CD8-positive, alpha-beta memory T cell (primary cell): ENCODE data around the gene TRPM6. TPM values are rescaled to one million over a fixed set of nuclear protein-coding genes. Genes with fewer than 3 reads are reported as not detected.

Source experiments
- CTCF ChIA-PET: fragments of 350-600 bp; sonication (Branson Sonifier 250); formaldehyde crosslinking; loops from one replicate; lab custom pipeline; 2021; ENCODE audit warnings: antibody characterized with exemption; lab: Charles Lee
- POLR2A ChIA-PET: fragments of 350-600 bp; sonication (Branson Sonifier 250); formaldehyde crosslinking; loops from one replicate; lab custom pipeline; 2021; ENCODE audit warnings: antibody characterized with exemption; lab: Charles Lee
- DNase-seq, 5 donors: peaks; one replicate each; pipeline versions ENCODE4 v3.0.0 to v3.0.0-alpha.2; 2020 to 2022; ENCODE audit warnings: mixed read lengths in 1 of 5
- H3K27ac ChIP-seq: one replicate; pipeline ENCODE4 v1.7.0; 2013; ENCODE audit warnings: low read depth, mild to moderate bottlenecking, low read length, moderate library complexity
- H3K27me3 ChIP-seq: 2 replicates; pipeline ENCODE4 v1.7.0; 2013; ENCODE audit warnings: low read length, mild to moderate bottlenecking; ENCODE audit not compliant: insufficient read depth, poor library complexity, severe bottlenecking
- H3K36me3 ChIP-seq: 2 replicates; pipeline ENCODE4 v1.7.0; 2013; ENCODE audit warnings: mild to moderate bottlenecking, low read length, moderate library complexity; ENCODE audit not compliant: insufficient read depth
- H3K4me1 ChIP-seq: 2 replicates; pipeline ENCODE4 v1.7.0; 2013; ENCODE audit warnings: mild to moderate bottlenecking, low read length, moderate library complexity; ENCODE audit not compliant: insufficient read depth
- H3K4me3 ChIP-seq: 2 replicates; pipeline ENCODE4 v1.7.0; 2013; ENCODE audit warnings: mild to moderate bottlenecking, low read length
- H3K9me3 ChIP-seq: 2 replicates; pipeline ENCODE4 v1.7.0; 2013; ENCODE audit warnings: mild to moderate bottlenecking, low read length
- H3K27ac Mint-ChIP-seq, 8 donors: one replicate each; pipeline ENCODE4 v1.8.0; 2020 to 2021; ENCODE audit warnings: mixed read lengths in 8 of 8, mild to moderate bottlenecking in 6 of 8, inconsistent platforms in 3 of 8, moderate library complexity in 3 of 8
- H3K27me3 Mint-ChIP-seq, 2 donors: one replicate each; pipeline ENCODE4 v1.8.0; 2020 to 2021; ENCODE audit warnings: mixed read lengths in 2 of 2, mild to moderate bottlenecking in 1 of 2, moderate library complexity in 1 of 2
- H3K36me3 Mint-ChIP-seq, 3 donors: one replicate each; pipeline ENCODE4 v1.8.0; 2020 to 2021; ENCODE audit warnings: mixed read lengths in 3 of 3, inconsistent platforms in 1 of 3, mild to moderate bottlenecking in 1 of 3
- H3K4me1 Mint-ChIP-seq, 3 donors: one replicate each; pipeline ENCODE4 v1.8.0; 2020 to 2021; ENCODE audit warnings: mixed read lengths in 3 of 3, inconsistent platforms in 1 of 3, mild to moderate bottlenecking in 1 of 3
- H3K4me3 Mint-ChIP-seq, 7 donors: one replicate each; pipeline ENCODE4 v1.8.0; 2020 to 2021; ENCODE audit warnings: mixed read lengths in 7 of 7, mild to moderate bottlenecking in 6 of 7, moderate library complexity in 4 of 7, inconsistent platforms in 2 of 7
- H3K9me3 Mint-ChIP-seq, 5 donors: one replicate each; pipeline ENCODE4 v1.8.0; 2020 to 2022; ENCODE audit warnings: mixed read lengths in 5 of 5, mild to moderate bottlenecking in 3 of 5, moderate library complexity in 2 of 5, inconsistent platforms in 1 of 5
- polyA plus RNA-seq: library from polyadenylated mRNA; unstranded; fragments of 300-500 nt; fragmentation: Illumina TruSeq; gene quantifications from one replicate; pipeline ENCODE4 v1.2.3, GENCODE V29; 2021
- total RNA-seq, 2 experiments: library from RNA; stranded (reverse); gene quantifications; one replicate each; pipeline ENCODE4 v1.2.3, GENCODE V29; 2021

Gene TRPM6
- not detected for total RNA-seq
- not detected for polyA plus RNA-seq

- peak within 1 kb of the TSS; percentile 4 for H3K4me3 ChIP-seq
- peaks cover 13% of the 10 kb centered on the region for H3K27me3 ChIP-seq
- Mint-ChIP-seq H3K9me3 (peaks cover 3 to 7% (median 6%) of the 10 kb centered on the region in 5 donors), H3K4me3 (peak within 1 kb of the TSS; percentile 62 to 87 (median 82)), H3K27ac (peak within 1 kb of the TSS in 1 of 8 donors; percentile 30), H3K36me3 (peaks cover 0 to 10% (median 0%) of the 10 kb centered on the region in 3 donors), H3K4me1 (peaks cover 10 to 20% (median 17%) of the 10 kb centered on the region in 3 donors), H3K27me3 (peaks cover 28 to 60% of the 10 kb centered on the region in 2 donors)
- ChIA-PET CTCF (no interaction called here), POLR2A (no interaction called here)
- no peaks in the 10 kb centered on the region for H3K9me3 ChIP-seq
- no peaks in the 10 kb centered on the region for H3K36me3 ChIP-seq
- peak in 2 of 5 donors; percentile 11 to 13 for DNase-seq
- no peak within 1 kb of the TSS for H3K27ac ChIP-seq
- peaks cover 7% of the 10 kb centered on the region for H3K4me1 ChIP-seq
Observed at GRCh38 chr9:74887041-74887980, at the start of gene TRPM6. Gene TRPM6, minus strand, starts transcription at chr9:74887921. Its CDS starts 65 bp downstream, at chr9:74887856.

DNA sequence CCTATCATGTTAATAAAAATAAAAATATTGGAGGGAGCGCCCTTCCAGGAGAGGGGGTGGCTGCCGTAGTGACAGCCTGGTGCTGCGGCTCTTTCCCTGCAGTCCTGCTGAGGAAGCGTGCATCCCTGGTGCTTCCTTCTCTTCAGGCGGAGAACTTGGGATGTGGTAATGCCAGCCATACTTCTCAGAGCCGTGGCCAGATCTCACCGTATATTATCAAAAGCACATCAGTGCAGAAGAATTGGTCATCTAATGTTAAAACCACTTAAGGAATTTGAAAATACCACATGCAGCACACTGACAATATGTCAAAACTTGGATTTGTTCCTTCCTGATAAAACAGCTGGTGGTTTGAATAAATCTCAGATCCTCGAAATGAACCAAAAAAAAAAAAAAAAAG lies 47.3 kb upstream of the TRPM6 start:
- no peak overlapping the region for H3K27ac ChIP-seq
- peaks cover 0 to 8% (median 0%) of the 10 kb centered on the region in 3 donors for H3K36me3 Mint-ChIP-seq
- ChIA-PET POLR2A (no interaction called here), CTCF (no interaction called here)
- H3K27me3 ChIP-seq, result no peaks in the 10 kb centered on the region
- H3K36me3 ChIP-seq, result no peaks in the 10 kb centered on the region
- no peak overlapping the region for H3K27ac Mint-ChIP-seq
- peaks cover 2 to 8% (median 5%) of the 10 kb centered on the region in 5 donors for H3K9me3 Mint-ChIP-seq
- DNase-seq, result no peak
- no peaks in the 10 kb centered on the region for H3K4me1 Mint-ChIP-seq
- H3K4me3 Mint-ChIP-seq, result no peak overlapping the region
- H3K4me1 ChIP-seq, result no peaks in the 10 kb centered on the region
- H3K27me3 Mint-ChIP-seq, result peaks cover 10 to 14% of the 10 kb centered on the region in 2 donors
- H3K9me3 ChIP-seq, result no peaks in the 10 kb centered on the region
- no peak overlapping the region for H3K4me3 ChIP-seq

DNA sequence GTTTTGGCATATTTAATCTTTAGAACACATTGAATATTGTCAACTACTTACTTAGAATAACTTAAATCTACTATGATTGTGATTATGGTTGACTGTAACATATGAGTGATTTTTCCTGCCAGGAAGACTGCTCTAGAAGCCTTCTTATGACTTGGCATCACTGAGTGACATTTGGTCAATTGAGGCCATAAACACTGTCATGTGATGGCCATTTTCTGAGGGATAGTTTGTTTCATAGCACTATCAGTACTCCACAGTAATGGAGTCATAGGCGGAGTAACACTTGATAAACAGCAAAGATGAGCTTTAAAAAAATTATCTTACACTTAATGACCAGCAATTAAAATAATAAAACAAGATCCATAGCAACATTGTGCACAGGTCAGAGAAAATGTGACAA lies 34.0 kb upstream of the TRPM6 start:
- DNase-seq, result no peak
- Mint-ChIP-seq H3K4me1 (no peaks in the 10 kb centered on the region), H3K9me3 (no peaks in the 10 kb centered on the region), H3K4me3 (no peak overlapping the region), H3K27ac (no peak overlapping the region), H3K36me3 (no peaks in the 10 kb centered on the region), H3K27me3 (peaks cover under 1 to 4% of the 10 kb centered on the region in 2 donors)
- Histone ChIP-seq H3K27me3 (no peaks in the 10 kb centered on the region), H3K9me3 (no peaks in the 10 kb centered on the region), H3K4me1 (no peaks in the 10 kb centered on the region), H3K27ac (no peak overlapping the region), H3K36me3 (no peaks in the 10 kb centered on the region), H3K4me3 (no peak overlapping the region)
- ChIA-PET POLR2A (no interaction called here), CTCF (no interaction called here)

DNA sequence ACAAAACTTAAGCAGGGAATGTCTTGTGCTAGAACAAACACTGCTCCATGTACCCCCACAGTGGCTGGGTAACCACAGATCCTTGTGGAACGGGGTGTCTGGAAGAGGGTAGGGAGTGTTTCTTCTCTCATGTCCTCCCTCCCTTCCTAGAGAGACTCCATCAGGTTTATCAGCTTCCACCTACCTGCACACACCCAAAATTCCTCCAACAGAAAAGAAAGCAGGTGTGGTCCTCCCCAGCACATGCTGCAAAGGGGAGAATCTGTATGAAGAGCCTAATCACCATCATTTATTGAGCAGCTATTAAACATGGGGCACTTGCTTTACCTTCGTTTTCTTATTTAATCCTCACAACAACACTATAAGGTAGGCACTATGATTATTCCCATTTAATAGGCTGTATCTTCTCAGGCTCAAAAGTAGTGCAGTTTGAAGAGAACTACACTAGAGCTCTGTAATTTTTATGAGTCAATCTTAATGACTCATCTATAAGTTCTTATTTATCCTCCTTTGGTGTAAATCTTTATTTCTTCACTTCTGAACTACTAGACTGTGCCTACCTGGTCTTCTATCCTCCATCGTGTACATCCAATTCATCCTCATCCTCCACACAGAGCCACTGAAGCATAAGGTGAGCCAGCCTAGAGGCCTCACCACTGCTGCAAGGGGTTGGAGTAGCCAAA lies 33.4 kb upstream of the TRPM6 start:
- DNase-seq, result no peak
- ChIA-PET CTCF (no interaction called here), POLR2A (no interaction called here)
- Mint-ChIP-seq H3K27me3 (peaks cover 0 to 4% of the 10 kb centered on the region in 2 donors), H3K4me3 (no peak overlapping the region), H3K4me1 (no peaks in the 10 kb centered on the region), H3K27ac (no peak overlapping the region), H3K36me3 (no peaks in the 10 kb centered on the region), H3K9me3 (no peaks in the 10 kb centered on the region)
- no peaks in the 10 kb centered on the region for H3K27me3 ChIP-seq
- H3K36me3 ChIP-seq, result no peaks in the 10 kb centered on the region
- H3K27ac ChIP-seq, result no peak overlapping the region
- no peaks in the 10 kb centered on the region for H3K9me3 ChIP-seq
- H3K4me3 ChIP-seq, result no peak overlapping the region
- H3K4me1 ChIP-seq, result no peaks in the 10 kb centered on the region

GRCh38 chr9:74910036-74910435 lies 22.3 kb upstream of the TRPM6 start:
- POLR2A ChIA-PET, result no interaction called here
- no peak overlapping the region for H3K4me3 Mint-ChIP-seq
- CTCF ChIA-PET, result no interaction called here

DNA sequence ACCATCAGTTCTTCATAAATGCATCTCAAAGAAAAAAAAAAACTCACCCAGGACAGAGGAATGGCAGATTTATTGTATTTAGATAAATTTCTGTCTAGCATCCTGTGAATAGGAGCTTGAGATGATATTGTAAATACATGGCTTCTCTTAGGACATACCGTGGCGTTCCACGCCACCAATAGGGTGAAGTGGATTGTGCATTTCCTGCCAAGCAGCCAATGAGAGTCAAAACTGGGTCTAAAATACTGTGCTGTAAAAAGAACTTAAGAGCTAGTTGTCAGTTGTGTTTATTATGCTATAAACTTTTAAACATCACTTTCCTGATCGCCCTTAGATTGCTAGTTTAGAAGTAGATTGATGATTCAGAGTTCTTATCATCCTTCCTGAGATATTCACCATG lies 20.9 kb upstream of the TRPM6 start:
- Histone ChIP-seq H3K36me3 (no peaks in the 10 kb centered on the region), H3K4me1 (no peaks in the 10 kb centered on the region), H3K27me3 (no peaks in the 10 kb centered on the region), H3K27ac (no peak overlapping the region), H3K9me3 (peaks cover 6% of the 10 kb centered on the region), H3K4me3 (no peak overlapping the region)
- CTCF ChIA-PET, result interaction anchor here (0.5 kb wide), 1 partner anchor 71 kb away, joined by 3 read pairs; no protein-coding TSS in a partner anchor
- Mint-ChIP-seq H3K27me3 (peaks cover 26 to 49% of the 10 kb centered on the region in 2 donors), H3K36me3 (peaks cover 0 to 13% (median 0%) of the 10 kb centered on the region in 3 donors), H3K4me3 (no peak overlapping the region), H3K4me1 (no peaks in the 10 kb centered on the region), H3K27ac (no peak overlapping the region), H3K9me3 (peaks cover 10 to 16% (median 13%) of the 10 kb centered on the region in 5 donors)
- POLR2A ChIA-PET, result no interaction called here
- no peak for DNase-seq

More at GRCh38 chr9:74910036-74910435, 22.3 kb upstream of the TRPM6 start:
- Histone ChIP-seq H3K4me3 (no peak overlapping the region), H3K9me3 (peaks cover 6% of the 10 kb centered on the region), H3K27ac (no peak overlapping the region), H3K4me1 (no peaks in the 10 kb centered on the region), H3K36me3 (no peaks in the 10 kb centered on the region), H3K27me3 (no peaks in the 10 kb centered on the region)
- no peaks in the 10 kb centered on the region for H3K4me1 Mint-ChIP-seq
- DNase-seq, result no peak
- H3K9me3 Mint-ChIP-seq, result peaks cover 10 to 16% (median 13%) of the 10 kb centered on the region in 5 donors
- H3K27me3 Mint-ChIP-seq, result peaks cover 22 to 43% of the 10 kb centered on the region in 2 donors
- H3K27ac Mint-ChIP-seq, result no peak overlapping the region
- H3K36me3 Mint-ChIP-seq, result peaks cover 0 to 13% (median 0%) of the 10 kb centered on the region in 3 donors

DNA sequence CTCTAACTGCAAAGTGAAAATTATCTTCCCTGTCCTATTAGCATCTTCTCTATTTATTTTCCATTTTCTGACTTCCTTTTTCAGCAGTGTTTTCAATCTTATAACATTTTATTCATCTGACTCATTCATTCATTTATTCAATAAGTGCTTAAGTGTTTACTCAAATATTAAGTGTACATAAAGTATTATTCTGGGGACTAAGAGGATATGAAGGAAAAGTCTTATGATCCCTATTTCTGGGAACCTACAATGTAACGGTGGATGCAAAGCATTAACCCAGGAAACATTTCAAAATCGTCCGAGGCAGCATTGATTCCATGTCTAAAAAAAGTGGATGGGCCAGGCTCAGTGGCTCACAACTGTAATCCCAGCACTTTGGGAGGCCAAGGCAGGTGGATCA lies 19.4 kb upstream of the TRPM6 start:
- H3K4me1 ChIP-seq, result no peaks in the 10 kb centered on the region
- no peak overlapping the region for H3K4me3 ChIP-seq
- ChIA-PET POLR2A (no interaction called here), CTCF (no interaction called here)
- no peak overlapping the region for H3K27ac ChIP-seq
- Mint-ChIP-seq H3K4me3 (no peak overlapping the region), H3K27me3 (peaks cover 23 to 49% of the 10 kb centered on the region in 2 donors), H3K27ac (no peak overlapping the region), H3K4me1 (no peaks in the 10 kb centered on the region), H3K36me3 (peaks cover 0 to 11% (median 0%) of the 10 kb centered on the region in 3 donors), H3K9me3 (peaks cover 6 to 15% (median 10%) of the 10 kb centered on the region in 5 donors)
- H3K9me3 ChIP-seq, result peaks cover 5% of the 10 kb centered on the region
- H3K27me3 ChIP-seq, result no peaks in the 10 kb centered on the region
- no peak for DNase-seq
- H3K36me3 ChIP-seq, result no peaks in the 10 kb centered on the region

DNA sequence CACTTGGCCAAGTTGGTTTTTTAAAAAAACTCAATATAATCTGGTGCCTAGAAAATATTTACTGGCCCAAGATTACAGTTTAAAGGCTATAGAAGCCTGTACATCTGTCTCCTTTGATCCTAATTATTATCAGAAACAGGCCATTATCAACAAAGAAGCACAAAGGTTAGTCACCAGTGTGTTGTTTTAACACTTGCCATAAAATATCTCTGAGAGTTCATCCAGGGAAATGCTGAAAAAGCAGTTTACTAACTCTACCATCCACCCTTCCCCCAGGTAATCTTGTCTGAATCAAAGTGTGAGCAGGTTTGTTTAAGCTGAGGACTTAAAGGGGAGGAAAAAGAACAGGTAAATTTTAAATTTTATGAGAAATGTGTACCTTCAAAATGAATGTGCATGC lies 13.3 kb upstream of the TRPM6 start:
- Histone ChIP-seq H3K4me3 (no peak overlapping the region), H3K9me3 (no peaks in the 10 kb centered on the region), H3K27me3 (peaks cover 3% of the 10 kb centered on the region), H3K4me1 (no peaks in the 10 kb centered on the region), H3K27ac (no peak overlapping the region), H3K36me3 (no peaks in the 10 kb centered on the region)
- ChIA-PET POLR2A (no interaction called here), CTCF (no interaction called here)
- DNase-seq, result no peak
- no peaks in the 10 kb centered on the region for H3K36me3 Mint-ChIP-seq
- H3K9me3 Mint-ChIP-seq, result no peaks in the 10 kb centered on the region
- H3K4me1 Mint-ChIP-seq, result no peaks in the 10 kb centered on the region
- peaks cover 13 to 23% of the 10 kb centered on the region in 2 donors for H3K27me3 Mint-ChIP-seq
- no peak overlapping the region for H3K4me3 Mint-ChIP-seq
- no peak overlapping the region for H3K27ac Mint-ChIP-seq
